Spinal cord (tissue), 10 donors: ENCODE data around the gene MARK3. TPM values are rescaled to one million over a fixed set of nuclear protein-coding genes. Genes with fewer than 3 reads are reported as not detected.

Experiments
- DNase-seq, 6 donors: peaks; one replicate each; pipeline versions ENCODE4 v3.0.0 to v3.0.0-alpha.2; 2013 to 2015; ENCODE audit warnings: low spot score in 6 of 6, low read depth in 4 of 6
- H3K27ac ChIP-seq: one replicate; pipeline ENCODE4 v1.5.1; 2013; ENCODE audit warnings: low read depth, low read length, control low read depth
- H3K27me3 ChIP-seq: one replicate; pipeline ENCODE4 v1.6.1; 2013; ENCODE audit warnings: low read length; ENCODE audit not compliant: control insufficient read depth, insufficient read depth
- H3K36me3 ChIP-seq: one replicate; pipeline ENCODE4 v1.6.1; 2013; ENCODE audit warnings: low read length; ENCODE audit not compliant: control insufficient read depth, insufficient read depth
- H3K4me1 ChIP-seq: one replicate; pipeline ENCODE4 v1.6.1; 2013; ENCODE audit warnings: low read length; ENCODE audit not compliant: control insufficient read depth, insufficient read depth
- H3K4me3 ChIP-seq: one replicate; pipeline ENCODE4 v1.5.1; 2013; ENCODE audit warnings: low read depth, low read length, control low read depth
- H3K9me3 ChIP-seq: one replicate; pipeline ENCODE4 v1.6.1; 2013; ENCODE audit warnings: low read length; ENCODE audit not compliant: control insufficient read depth, insufficient read depth
- WGBS: methylation state at CpG from one replicate; pipeline ENCODE4 v1.1.5; 2013; ENCODE audit warnings: missing lambda C conversion rate; ENCODE audit not compliant: insufficient coverage; 5-methylcytosine and 5-hydroxymethylcytosine counted together
- long read RNA-seq, 4 donors: transcript quantifications; one replicate each; lab custom pipeline, GENCODE V29; 2026
- polyA plus RNA-seq, 2 donors: library from polyadenylated mRNA; unstranded; fragments of 120-200 nt; gene quantifications; one replicate each; pipeline ENCODE4 v1.2.1, GENCODE V29; 2013; ENCODE audit not compliant: insufficient read length in 2 of 2
- total RNA-seq, 2 donors: library from RNA; depleted of rRNA in 1 of 2; stranded (reverse); fragments of 120-200 nt in 1 of 2; fragments of >200 nt in 1 of 2; gene quantifications; one replicate each; pipeline versions ENCODE4 v1.2.3 to v1.2.4, GENCODE V29; 2013 to 2014
- donor health status: healthy.

Gene MARK3
- total RNA-seq (100 to 1,000 TPM; 102 to 112 TPM), polyA plus RNA-seq (100 to 1,000 TPM; 136 to 155 TPM)
- long read RNA-seq, donor 1, transcript MARK3-202 (16 exons, 3,283 nt): major isoform, 5 of 1,348 reads
- long read RNA-seq, donor 1, partial matches to known transcripts: 1,281 of 1,348 reads
- long read RNA-seq, donor 1, other reads (novel, unspliced or antisense): 50 of 1,348 reads
- long read RNA-seq, donor 2, partial matches to known transcripts: 0 of 5 reads
- long read RNA-seq, donor 2, other reads (novel, unspliced or antisense): 0 of 5 reads
- long read RNA-seq, donor 3, partial matches to known transcripts: 0 of 7 reads
- long read RNA-seq, donor 3, other reads (novel, unspliced or antisense): 0 of 7 reads
- long read RNA-seq, donor 4, partial matches to known transcripts: 8 of 13 reads
- long read RNA-seq, donor 4, other reads (novel, unspliced or antisense): 0 of 13 reads

GRCh38 chr14:103385152-103385928, at the start of gene MARK3:
Gene MARK3, plus strand, starts transcription at chr14:103385415. Its CDS starts 615 bp downstream, at chr14:103386030.
- Histone ChIP-seq H3K4me1 (peaks cover 20% of the 10 kb centered on the region), H3K9me3 (no peaks in the 10 kb centered on the region), H3K36me3 (no peaks in the 10 kb centered on the region), H3K27ac (peak within 1 kb of the TSS; percentile 99), H3K4me3 (peak within 1 kb of the TSS; percentile 76), H3K27me3 (no peaks in the 10 kb centered on the region)
- peak; percentile 85 to 99 (median 94) for DNase-seq
- under 1% methylated on average over 91 of the region's 91 CpGs for WGBS

GRCh38 chr14:103336191-103336590, 49.0 kb upstream of the MARK3 start:
- peaks cover 42% of the 10 kb centered on the region for H3K36me3 ChIP-seq
- DNase-seq: no peak
- 100% methylated on average over 9 of the region's 14 CpGs for WGBS
- H3K27ac ChIP-seq: no peak overlapping the region
- H3K4me3 ChIP-seq: no peak overlapping the region
- peaks cover 22% of the 10 kb centered on the region for H3K4me1 ChIP-seq
- no peaks in the 10 kb centered on the region for H3K9me3 ChIP-seq
- H3K27me3 ChIP-seq: no peaks in the 10 kb centered on the region

DNA sequence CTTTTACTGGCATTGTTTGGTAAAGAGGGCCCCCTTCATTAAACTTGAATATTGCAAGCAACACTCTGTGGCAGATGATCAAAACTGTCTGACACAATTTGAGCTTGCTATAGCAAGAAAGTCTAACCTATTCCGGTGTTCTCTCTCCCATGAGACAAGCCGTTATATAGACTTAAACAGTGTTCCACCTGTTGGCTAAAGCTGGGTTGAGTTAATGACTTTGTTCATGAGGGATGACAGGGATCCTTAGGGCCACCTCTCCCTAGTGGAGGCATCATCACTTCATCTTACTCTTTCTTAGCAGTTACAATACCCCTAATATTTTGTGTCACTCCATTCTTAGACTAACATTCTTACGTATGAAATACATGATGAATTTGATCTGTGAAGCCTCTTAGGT, 47.4 kb upstream of the MARK3 start:
- no peaks in the 10 kb centered on the region for H3K27me3 ChIP-seq
- WGBS: no CpG with 5 or more reads among the region's 3 CpGs
- DNase-seq: no peak
- H3K4me3 ChIP-seq: no peak overlapping the region
- H3K9me3 ChIP-seq: no peaks in the 10 kb centered on the region
- peaks cover 47% of the 10 kb centered on the region for H3K36me3 ChIP-seq
- peaks cover 18% of the 10 kb centered on the region for H3K4me1 ChIP-seq
- H3K27ac ChIP-seq: no peak overlapping the region

DNA sequence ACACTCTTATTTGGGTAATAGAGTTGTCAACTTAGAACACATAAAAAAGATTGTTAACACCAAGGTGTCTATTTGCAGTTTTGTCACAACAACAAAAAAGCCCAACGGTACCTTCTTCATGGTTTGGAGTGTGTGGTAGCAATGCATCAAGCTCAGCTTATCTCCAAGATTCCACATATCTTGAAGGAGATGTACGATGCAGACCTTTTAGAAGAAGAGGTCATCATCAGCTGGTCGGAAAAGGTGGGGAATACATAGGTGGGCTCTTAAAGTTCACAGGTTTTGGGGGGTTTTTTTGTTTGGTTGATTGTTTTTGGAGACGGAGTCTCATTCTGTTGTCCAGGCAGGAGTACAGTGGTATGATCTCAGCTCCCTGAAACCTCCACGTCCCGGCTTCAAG, 45.7 kb upstream of the MARK3 start:
- H3K9me3 ChIP-seq: no peaks in the 10 kb centered on the region
- no peak overlapping the region for H3K27ac ChIP-seq
- no peaks in the 10 kb centered on the region for H3K27me3 ChIP-seq
- DNase-seq: no peak
- no peak overlapping the region for H3K4me3 ChIP-seq
- H3K4me1 ChIP-seq: peaks cover 12% of the 10 kb centered on the region
- 67% methylated on average over 3 of the region's 6 CpGs for WGBS
- H3K36me3 ChIP-seq: peaks cover 58% of the 10 kb centered on the region

- no peak for DNase-seq
- no peak overlapping the region for H3K27ac ChIP-seq
- peaks cover 61% of the 10 kb centered on the region for H3K36me3 ChIP-seq
- H3K9me3 ChIP-seq: no peaks in the 10 kb centered on the region
- peaks cover 8% of the 10 kb centered on the region for H3K4me1 ChIP-seq
- WGBS: 96% methylated on average over 1 of the region's 6 CpGs
- no peaks in the 10 kb centered on the region for H3K27me3 ChIP-seq
- no peak overlapping the region for H3K4me3 ChIP-seq
These were observed 44.6 kb upstream of the MARK3 start for GRCh38 chr14:103340480-103341212.

DNA sequence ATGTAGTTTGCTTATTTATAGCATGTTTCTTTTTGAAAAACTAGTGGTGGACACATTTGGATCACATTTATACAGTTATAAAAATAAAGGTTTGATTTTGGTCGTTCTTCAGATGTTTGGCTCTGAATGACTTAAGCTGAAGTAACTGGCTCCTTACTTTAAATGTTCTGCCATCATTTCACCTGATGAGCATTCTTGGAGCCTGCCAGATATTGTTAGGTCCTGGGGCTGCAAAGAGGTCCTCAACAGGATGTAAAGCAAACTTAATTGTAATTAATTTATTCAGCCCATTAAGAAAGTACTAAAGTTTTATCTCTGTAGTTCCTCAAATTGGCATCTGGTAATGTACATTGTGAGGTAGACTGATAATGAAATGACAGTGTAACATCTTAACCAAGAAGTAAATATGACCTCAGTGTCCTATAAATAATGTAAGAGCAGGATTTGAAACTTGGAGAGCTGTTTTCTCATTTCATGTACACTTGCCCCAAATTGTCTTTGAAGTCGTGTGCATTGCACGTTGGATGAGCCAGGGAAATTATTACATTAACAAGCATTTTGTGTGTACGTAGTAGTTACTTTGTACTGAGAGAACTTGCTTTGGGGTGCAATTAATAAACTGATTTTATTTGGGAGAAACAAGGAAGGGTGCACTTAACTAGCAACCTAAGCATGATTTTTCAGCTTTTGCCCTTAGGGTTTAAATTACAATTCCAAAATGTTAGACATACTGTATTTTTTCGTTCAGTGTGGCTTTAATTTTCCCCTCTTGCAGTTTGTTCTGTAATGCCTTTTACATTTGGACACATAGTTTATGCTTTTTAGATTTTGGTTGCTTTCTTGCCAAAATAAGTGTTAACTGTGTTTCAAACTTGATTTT, 43.7 kb upstream of the MARK3 start:
- H3K4me3 ChIP-seq: no peak overlapping the region
- no peak overlapping the region for H3K27ac ChIP-seq
- H3K4me1 ChIP-seq: no peaks in the 10 kb centered on the region
- H3K9me3 ChIP-seq: no peaks in the 10 kb centered on the region
- no CpG with 5 or more reads among the region's 5 CpGs for WGBS
- peaks cover 54% of the 10 kb centered on the region for H3K36me3 ChIP-seq
- no peaks in the 10 kb centered on the region for H3K27me3 ChIP-seq
- no peak for DNase-seq

- Histone ChIP-seq H3K4me3 (no peak overlapping the region), H3K27ac (no peak overlapping the region), H3K36me3 (peaks cover 39% of the 10 kb centered on the region), H3K4me1 (no peaks in the 10 kb centered on the region), H3K9me3 (no peaks in the 10 kb centered on the region), H3K27me3 (no peaks in the 10 kb centered on the region)
- 95% methylated on average over 3 of the region's 4 CpGs for whole genome bisulfite sequencing
- DNase-seq: no peak
These were observed 41.9 kb upstream of the MARK3 start for GRCh38 chr14:103343164-103343879.

- Histone ChIP-seq H3K9me3 (no peaks in the 10 kb centered on the region), H3K4me1 (no peaks in the 10 kb centered on the region), H3K4me3 (no peak overlapping the region), H3K27me3 (no peaks in the 10 kb centered on the region), H3K27ac (no peak overlapping the region), H3K36me3 (peaks cover 33% of the 10 kb centered on the region)
- no peak for DNase-seq
- WGBS: 90% methylated on average over 3 of the region's 5 CpGs
These were observed 41.1 kb upstream of the MARK3 start for GRCh38 chr14:103343905-103344797.
